ENCODE results near the gene PFN2. TPM values are rescaled to one million over a fixed set of nuclear protein-coding genes. Genes with fewer than 3 reads are reported as not detected.

PFN2 gene
- total RNA-seq, 1 donor from 2014 or later = 19.3 TPM

GRCh38 chr3:149958171-149958796 lies 12.4 kb downstream of the PFN2 start:
- Histone ChIP-seq H3K27ac (peak overlapping the region in 1 of 2 donors; percentile 17), H3K4me1 (peaks cover 0 to 27% of the 10 kb centered on the region in 2 donors), H3K27me3 (no peaks in the 10 kb centered on the region), H3K36me3 (peaks cover 2 to 3% of the 10 kb centered on the region in 2 donors), H3K9me3 (no peaks in the 10 kb centered on the region), H3K4me3 (no peak overlapping the region)
- DNase-seq (ENCODE audit: low spot score in 2 of 2) = no peak
- intact Hi-C loops (cut with DNase I) = no loop called here
- TF ChIP-seq CTCF (IDR thresholded peaks at IDR 0.05) = no peak

- peaks cover 0 to 27% of the 10 kb centered on the region in 2 donors for H3K4me1 ChIP-seq
- peak overlapping the region; percentile 17 to 30 for H3K27ac ChIP-seq
- no peaks in the 10 kb centered on the region for H3K27me3 ChIP-seq
- DNase-seq (ENCODE audit: low spot score in 2 of 2) = no peak
- intact Hi-C loops (cut with DNase I) = no loop called here
- no peak for TF ChIP-seq CTCF (IDR thresholded peaks at IDR 0.05)
- H3K36me3 ChIP-seq = peaks cover 2 to 3% of the 10 kb centered on the region in 2 donors
- no peak overlapping the region for H3K4me3 ChIP-seq
- H3K9me3 ChIP-seq = no peaks in the 10 kb centered on the region
These were observed 13.2 kb downstream of the PFN2 start for GRCh38 chr3:149957361-149958125.

- H3K27me3 ChIP-seq = no peaks in the 10 kb centered on the region
- H3K36me3 ChIP-seq = peaks cover 6 to 11% of the 10 kb centered on the region in 2 donors
- intact Hi-C loops (cut with DNase I) = no loop called here
- TF ChIP-seq CTCF (IDR thresholded peaks at IDR 0.05) = no peak
- no peaks in the 10 kb centered on the region for H3K9me3 ChIP-seq
- H3K4me3 ChIP-seq = no peak overlapping the region
- H3K27ac ChIP-seq = peak overlapping the region in 1 of 2 donors; percentile 30
- DNase-seq (ENCODE audit: low spot score in 2 of 2) = no peak
- peaks cover 0 to 24% of the 10 kb centered on the region in 2 donors for H3K4me1 ChIP-seq
These were observed 15.2 kb downstream of the PFN2 start for GRCh38 chr3:149955449-149955848.

GRCh38 chr3:149954812-149955211 lies 15.9 kb downstream of the PFN2 start:
- TF ChIP-seq CTCF (IDR thresholded peaks at IDR 0.05) = no peak
- intact Hi-C loops (cut with DNase I) = no loop called here
- DNase-seq (ENCODE audit: low spot score in 2 of 2) = no peak
- H3K36me3 ChIP-seq = peaks cover 6 to 11% of the 10 kb centered on the region in 2 donors
- no peaks in the 10 kb centered on the region for H3K27me3 ChIP-seq
- peak overlapping the region in 1 of 2 donors; percentile 12 for H3K27ac ChIP-seq
- no peaks in the 10 kb centered on the region for H3K9me3 ChIP-seq
- no peak overlapping the region for H3K4me3 ChIP-seq
- peaks cover 0 to 24% of the 10 kb centered on the region in 2 donors for H3K4me1 ChIP-seq

GRCh38 chr3:149949181-149949580 lies 21.5 kb downstream of the PFN2 start:
- no peaks in the 10 kb centered on the region for H3K27me3 ChIP-seq
- H3K36me3 ChIP-seq = peaks cover 8 to 11% of the 10 kb centered on the region in 2 donors
- no peak overlapping the region for H3K27ac ChIP-seq
- TF ChIP-seq CTCF (IDR thresholded peaks at IDR 0.05) = no peak
- intact Hi-C loops (cut with DNase I) = no loop called here
- no peak overlapping the region for H3K4me3 ChIP-seq
- no peak for DNase-seq (ENCODE audit: low spot score in 2 of 2)
- H3K4me1 ChIP-seq = peaks cover 0 to under 1% of the 10 kb centered on the region in 2 donors
- peaks cover 0 to 3% of the 10 kb centered on the region in 2 donors for H3K9me3 ChIP-seq
